Gastrocnemius medialis (tissue), 4 donors: ENCODE data around the gene FNIP2. TPM values are rescaled to one million over a fixed set of nuclear protein-coding genes. Genes with fewer than 3 reads are reported as not detected.
A peak's percentile ranks its signal among the peaks of the same experiment; 100 is the strongest.

Experiments used
- ATAC-seq, 2 donors: fragments of 150-250 bp; one replicate each; pipeline ENCODE4 v1.9.1; 2016
- DNase-seq, 2 donors: peaks; one replicate each; pipeline ENCODE4 v3.0.0-alpha.2; 2019
- H3K27ac ChIP-seq, 4 donors: fragments of 200-600 bp; sonication (generic); 1 replicate in 1 of 4; 2 replicates in 3 of 4; pipeline ENCODE4 v1.5.1; 2016 to 2018; ENCODE audit warnings: mild to moderate bottlenecking in 2 of 4, moderate library complexity in 1 of 4
- H3K27me3 ChIP-seq, 3 donors: fragments of 200-600 bp; sonication (generic) in 2 of 3; 1 replicate in 1 of 3; 2 replicates in 2 of 3; pipeline versions ENCODE4 v1.5.1 to v1.6.0; 2016 to 2019; ENCODE audit warnings: mild to moderate bottlenecking in 1 of 3, moderate library complexity in 1 of 3
- H3K36me3 ChIP-seq, 2 donors: fragments of 200-600 bp; sonication (generic) in 1 of 2; one replicate each; pipeline ENCODE4 v1.5.1; 2017 to 2018
- H3K4me1 ChIP-seq, 2 donors: fragments of 200-600 bp; sonication (generic) in 1 of 2; one replicate each; pipeline ENCODE4 v1.5.1; 2016 to 2017; ENCODE audit warnings: mild to moderate bottlenecking in 2 of 2
- H3K4me3 ChIP-seq, 4 donors: fragments of 200-600 bp; sonication (generic) in 3 of 4; 1 replicate in 1 of 4; 2 replicates in 3 of 4; pipeline ENCODE4 v1.5.1; 2016 to 2019; ENCODE audit warnings: mild to moderate bottlenecking in 2 of 4
- H3K9me3 ChIP-seq, 3 donors: fragments of 200-600 bp; sonication (generic) in 2 of 3; 1 replicate in 1 of 3; 2 replicates in 2 of 3; pipeline ENCODE4 v1.5.1; 2016 to 2019
- CTCF ChIP-seq, 5 experiments: fragments of 450-650 bp in 3 of 5; fragments of 200-600 bp in 2 of 5; sonication (generic) in 2 of 5; IDR thresholded peaks in 4 of 5; conservative IDR thresholded peaks in 1 of 5; 1 replicate in 4 of 5; 2 replicates in 1 of 5; pipeline ENCODE4 v1.5.1; 2016 to 2019; ENCODE audit warnings: antibody characterized with exemption in 5 of 5, mild to moderate bottlenecking in 3 of 5, moderate library complexity in 3 of 5
- POLR2A ChIP-seq, 2 donors: fragments of 450-650 bp; IDR thresholded peaks; one replicate each; pipeline ENCODE4 v1.6.1; 2017; ENCODE audit warnings: antibody characterized with exemption in 2 of 2, mild to moderate bottlenecking in 2 of 2, moderate library complexity in 2 of 2
- in situ Hi-C, 4 donors: fragments of 200-750 bp; cut with MboI; loops; one replicate each; pipeline versions ENCODE4 v1.15.0 to v1.8.0; 2017; ENCODE audit warnings: low sequenced_read_pairs in 4 of 4
- intact Hi-C: fragments of 100-400 bp; cut with DNase I; formaldehyde crosslinking; loops from one replicate; pipeline ENCODE4 v1.15.1; 2023; ENCODE audit warnings: low total_unique reads
- total RNA-seq, 4 donors: library from RNA; depleted of rRNA; stranded (reverse); fragments of >200 nt; gene quantifications; one replicate each; pipeline versions ENCODE4 v1.1.0 to v1.2.3, GENCODE V29; 2016

FNIP2 gene
- total RNA-seq, 4 donors from 2014 or later = 9.9 to 32.8 (median 22.2) TPM

- no peaks in the 10 kb centered on the region for H3K9me3 ChIP-seq
- intact Hi-C loops = loop anchor here (5.0 kb wide), 2 partner anchors 378 to 723 kb away; partner anchors contain the start of gene RAPGEF2
- H3K36me3 ChIP-seq = peaks cover 0 to 15% of the 10 kb centered on the region in 2 donors
- no peaks in the 10 kb centered on the region for H3K27me3 ChIP-seq
- ATAC-seq = no peak
- no peak overlapping the region for H3K27ac ChIP-seq
- peaks cover 17 to 28% of the 10 kb centered on the region in 2 donors for H3K4me1 ChIP-seq
- H3K4me3 ChIP-seq = no peak overlapping the region
- TF ChIP-seq POLR2A (IDR thresholded peaks at IDR 0.05) (no peak), CTCF (IDR thresholded peaks at IDR 0.05 in 4 of 5, conservative IDR thresholded peaks at IDR 0.05 in 1 of 5) (no peak)
- DNase-seq = no peak
- in situ Hi-C loops = loop anchor here (10.0 to 25.0 kb wide), 5 partner anchors 50 to 713 kb away; partner anchors contain the start of genes C4orf46 (in 1 of the 4), ETFDH (in 1 of the 4) and RAPGEF2 (in 1 of the 4)
These were observed 44.2 kb upstream of the FNIP2 start for GRCh38 chr4:158724637-158725036.

GRCh38 chr4:158726633-158727032 lies 42.2 kb upstream of the FNIP2 start:
- in situ Hi-C loops = loop anchor here in 3 of 4 donors (10.0 to 25.0 kb wide), 4 partner anchors 52 to 711 kb away; partner anchors contain the start of genes C4orf46 (in 1 of the 3), ETFDH (in 1 of the 3) and RAPGEF2 (in 1 of the 3)
- H3K27ac ChIP-seq = no peak overlapping the region
- H3K27me3 ChIP-seq = no peaks in the 10 kb centered on the region
- intact Hi-C loops = no loop called here
- no peak overlapping the region for H3K4me3 ChIP-seq
- H3K36me3 ChIP-seq = no peaks in the 10 kb centered on the region
- H3K9me3 ChIP-seq = no peaks in the 10 kb centered on the region
- H3K4me1 ChIP-seq = peaks cover 8 to 15% of the 10 kb centered on the region in 2 donors
- no peak for DNase-seq
- ATAC-seq = no peak
- TF ChIP-seq POLR2A (IDR thresholded peaks at IDR 0.05) = no peak
- TF ChIP-seq CTCF (IDR thresholded peaks at IDR 0.05 in 4 of 5, conservative IDR thresholded peaks at IDR 0.05 in 1 of 5) = no peak

- TF ChIP-seq CTCF (IDR thresholded peaks at IDR 0.05 in 4 of 5, conservative IDR thresholded peaks at IDR 0.05 in 1 of 5) = no peak
- no peak for TF ChIP-seq POLR2A (IDR thresholded peaks at IDR 0.05)
- H3K27me3 ChIP-seq = no peaks in the 10 kb centered on the region
- DNase-seq = no peak
- no peak overlapping the region for H3K4me3 ChIP-seq
- no peak overlapping the region for H3K27ac ChIP-seq
- no peaks in the 10 kb centered on the region for H3K36me3 ChIP-seq
- in situ Hi-C loops = loop anchor here in 3 of 4 donors (10.0 to 25.0 kb wide), 4 partner anchors 53 to 709 kb away; partner anchors contain the start of genes C4orf46 (in 1 of the 3), ETFDH (in 1 of the 3) and RAPGEF2 (in 1 of the 3)
- H3K9me3 ChIP-seq = no peaks in the 10 kb centered on the region
- peaks cover 0 to 6% of the 10 kb centered on the region in 2 donors for H3K4me1 ChIP-seq
- intact Hi-C loops = loop anchor here (2.0 kb wide), 1 partner anchor 475 kb away; no protein-coding TSS in a partner anchor
- ATAC-seq = no peak
These were observed 40.6 kb upstream of the FNIP2 start for GRCh38 chr4:158728236-158728635.

GRCh38 chr4:158729716-158730559 lies 38.9 kb upstream of the FNIP2 start:
- no peaks in the 10 kb centered on the region for H3K9me3 ChIP-seq
- H3K36me3 ChIP-seq = no peaks in the 10 kb centered on the region
- TF ChIP-seq CTCF (IDR thresholded peaks at IDR 0.05 in 4 of 5, conservative IDR thresholded peaks at IDR 0.05 in 1 of 5) (peak; percentile 82 to 95 (median 91)), POLR2A (IDR thresholded peaks at IDR 0.05) (no peak)
- DNase-seq (peak; percentile 10 to 55), ATAC-seq (peak; percentile 87 to 97)
- no peak overlapping the region for H3K4me3 ChIP-seq
- H3K27ac ChIP-seq = no peak overlapping the region
- in situ Hi-C loops = loop anchor here (5.0 to 25.0 kb wide), 9 partner anchors 55 to 707 kb away; partner anchors contain the start of genes C4orf46 (in 1 of the 4), ETFDH (in 1 of the 4) and RAPGEF2 (in 1 of the 4)
- no peaks in the 10 kb centered on the region for H3K4me1 ChIP-seq
- intact Hi-C loops = loop anchor here (1.0 to 2.0 kb wide), 3 partner anchors 120 to 473 kb away; no protein-coding TSS in a partner anchor
- H3K27me3 ChIP-seq = no peaks in the 10 kb centered on the region
